Measurements from ENCODE around the gene C16orf89. TPM values are rescaled to one million over a fixed set of nuclear protein-coding genes. Genes with fewer than 3 reads are reported as not detected.

Gene C16orf89
- total RNA-seq, 8 experiments from 2014 or later, result 0.33 to 34.3 (median 1.7) TPM

DNA sequence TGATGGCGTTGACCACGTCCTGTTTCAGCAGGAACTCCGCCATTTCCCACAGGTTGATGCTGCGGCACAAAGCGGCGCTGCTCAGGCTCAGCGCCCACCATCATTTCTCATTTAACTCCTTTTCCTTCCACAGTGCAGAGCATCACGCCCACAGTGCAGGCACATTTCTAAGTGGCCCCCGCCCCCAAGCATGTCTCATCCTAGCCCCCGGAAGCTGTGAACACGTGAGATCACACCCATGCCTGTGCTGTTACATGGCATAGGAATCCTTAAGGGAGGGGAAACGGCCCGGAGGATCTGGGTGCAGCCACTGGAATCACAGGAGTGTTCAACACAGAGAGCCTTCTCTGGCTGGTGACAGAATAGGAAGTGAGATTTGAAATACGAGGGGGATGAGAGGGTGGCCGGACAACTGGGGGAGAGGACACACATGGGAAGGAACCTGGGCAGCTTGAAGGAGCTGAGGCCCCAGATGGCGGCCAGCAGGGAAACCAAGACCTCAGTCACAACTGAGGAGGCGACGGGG lies 36.7 kb downstream of the C16orf89 start:
- WGBS, 10 experiments, result 20 to 100% (median 90%) methylated on average over 1 to 11 of the region's 18 CpGs; no CpG with 5 or more reads in 2 of the 10 experiments
- H3K4me3 ChIP-seq, result no peak overlapping the region
- in situ Hi-C loops (cut with MboI; ENCODE audit: low pct_unique_long_range_greater_than_20kb in 2 of 9, low sequenced_read_pairs in 9 of 9, unreplicated experiment in 9 of 9), result no loop called here
- peaks cover 3 to 4% of the 10 kb centered on the region in 2 donors for H3K4me1 ChIP-seq (replicated peaks in 1 of 2)
- no peak for ATAC-seq (replicated peaks in 6 of 8)
- H3K27ac ChIP-seq, result no peak overlapping the region

DNA sequence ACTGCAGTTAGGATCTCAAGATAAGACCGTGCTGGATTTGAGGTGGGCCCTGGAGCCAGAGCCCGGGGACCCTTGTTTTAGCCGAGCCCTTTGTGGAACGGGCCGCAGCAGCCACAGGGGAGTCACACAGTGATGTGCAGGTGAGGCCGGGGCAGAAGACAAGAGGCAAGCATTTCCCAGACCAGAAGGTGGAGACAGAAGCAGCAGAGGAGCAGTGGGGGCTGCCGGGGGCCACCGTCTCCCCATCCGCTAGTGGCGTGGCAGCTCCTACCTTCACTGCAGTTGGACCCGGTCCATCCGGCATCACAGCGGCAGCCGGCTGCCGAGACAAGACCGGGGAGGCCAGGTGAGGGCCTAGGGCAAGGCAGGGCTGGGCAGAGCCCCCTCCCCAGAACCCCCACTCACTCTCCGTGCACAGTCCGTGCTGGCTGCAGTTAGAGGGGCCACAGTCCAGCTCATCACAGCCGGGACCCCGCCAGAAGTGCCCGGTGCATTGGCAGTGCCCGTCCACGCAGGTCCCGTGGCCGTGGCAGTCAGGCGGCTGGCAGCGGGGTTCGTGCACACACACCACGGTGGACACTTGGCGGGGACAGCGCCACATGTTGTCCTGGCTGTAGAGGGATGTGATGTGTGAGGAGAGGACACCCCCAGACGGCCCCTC lies 38.1 kb downstream of the C16orf89 start:
- Histone ChIP-seq H3K4me1 (replicated peaks in 1 of 2) (peaks cover 0 to under 1% of the 10 kb centered on the region in 2 donors), H3K4me3 (no peak overlapping the region), H3K27ac (no peak overlapping the region)
- WGBS, 10 experiments, result 90 to 100% (median 94%) methylated on average over 1 to 9 of the region's 32 CpGs; no CpG with 5 or more reads in 6 of the 10 experiments
- no peak for ATAC-seq (replicated peaks in 6 of 8)
- in situ Hi-C loops (cut with MboI; ENCODE audit: low pct_unique_long_range_greater_than_20kb in 2 of 9, low sequenced_read_pairs in 9 of 9, unreplicated experiment in 9 of 9), result no loop called here

DNA sequence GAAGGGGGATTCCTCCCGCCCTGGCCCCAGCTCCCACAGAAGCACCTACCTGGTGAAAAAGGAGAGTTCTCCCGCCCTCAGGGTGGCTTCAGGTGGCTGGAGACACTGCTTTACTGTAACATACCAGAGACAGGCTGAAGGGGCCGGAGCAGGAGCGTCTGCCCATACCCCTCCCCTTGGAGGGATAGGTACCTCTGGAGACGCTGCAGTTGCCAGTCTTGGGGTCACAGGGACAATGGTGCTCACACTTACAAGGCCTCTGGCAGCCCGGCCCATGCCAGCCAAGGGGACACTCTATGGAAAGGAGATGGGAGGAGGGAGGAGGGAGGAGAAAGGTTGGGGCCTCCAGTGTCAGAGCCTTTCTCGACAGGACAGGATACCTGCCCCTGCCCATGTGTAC lies 38.7 kb downstream of the C16orf89 start:
- ATAC-seq (replicated peaks in 6 of 8), result no peak
- Histone ChIP-seq H3K4me3 (no peak overlapping the region), H3K27ac (no peak overlapping the region), H3K4me1 (replicated peaks in 1 of 2) (no peaks in the 10 kb centered on the region)
- in situ Hi-C loops (cut with MboI; ENCODE audit: low pct_unique_long_range_greater_than_20kb in 2 of 9, low sequenced_read_pairs in 9 of 9, unreplicated experiment in 9 of 9), result no loop called here
- WGBS, 10 experiments, result 71 to 100% (median 85%) methylated on average over 1 of the region's 7 CpGs; no CpG with 5 or more reads in 6 of the 10 experiments

DNA sequence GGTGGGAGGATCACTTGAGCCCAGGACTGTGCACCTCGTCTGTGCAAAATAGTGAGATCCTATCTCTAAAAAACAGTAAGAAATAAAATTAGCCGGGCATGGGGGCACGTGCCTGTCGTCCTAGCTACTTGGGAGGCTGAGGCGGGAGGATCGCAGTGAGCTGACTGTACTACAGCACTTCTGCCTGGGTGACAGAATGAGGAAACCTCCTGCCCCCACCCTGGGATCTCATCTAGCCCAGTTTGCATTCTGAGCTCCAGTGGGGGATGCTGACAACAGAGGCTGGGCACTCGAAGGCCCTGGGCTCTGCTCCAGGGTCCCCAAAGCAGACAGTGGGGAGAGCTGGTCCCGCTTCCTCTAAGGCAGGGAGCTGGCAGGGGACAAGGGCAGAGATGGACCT lies 39.1 kb downstream of the C16orf89 start:
- ATAC-seq (replicated peaks in 6 of 8), result no peak
- 71 to 100% (median 80%) methylated on average over 1 to 3 of the region's 8 CpGs; no CpG with 5 or more reads in 5 of the 10 experiments for WGBS, 10 experiments
- no peaks in the 10 kb centered on the region for H3K4me1 ChIP-seq (replicated peaks in 1 of 2)
- H3K4me3 ChIP-seq, result no peak overlapping the region
- in situ Hi-C loops (cut with MboI; ENCODE audit: low pct_unique_long_range_greater_than_20kb in 2 of 9, low sequenced_read_pairs in 9 of 9, unreplicated experiment in 9 of 9), result no loop called here
- H3K27ac ChIP-seq, result no peak overlapping the region

DNA sequence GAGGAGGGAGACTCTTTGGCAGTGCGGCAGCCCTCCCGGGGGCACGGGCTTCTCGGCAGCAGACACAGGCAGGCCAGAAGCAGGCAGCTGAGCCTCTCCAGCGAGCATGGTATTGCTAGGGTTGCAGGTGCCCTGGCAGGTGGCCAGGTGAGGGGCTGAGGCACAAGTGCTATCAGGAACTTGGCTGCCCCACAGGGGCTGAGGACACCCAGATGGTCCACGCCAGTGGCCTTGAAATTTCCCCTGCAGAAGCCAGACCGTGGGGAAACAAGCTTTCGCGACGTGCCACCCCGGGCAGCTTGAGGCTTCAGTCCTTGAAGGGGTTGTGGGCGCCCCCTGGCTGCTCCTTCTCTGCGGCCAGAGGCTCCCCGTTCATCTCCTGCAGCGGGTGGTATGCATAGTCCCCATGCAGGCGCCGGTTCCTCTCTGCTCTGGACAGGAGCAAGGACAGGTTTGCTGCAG lies 40.6 kb downstream of the C16orf89 start:
- ATAC-seq (replicated peaks in 6 of 8), result peak in 6 of 8 experiments; percentile 68 to 92 (median 89)
- no peak overlapping the region for H3K27ac ChIP-seq
- in situ Hi-C loops (cut with MboI; ENCODE audit: low pct_unique_long_range_greater_than_20kb in 2 of 9, low sequenced_read_pairs in 9 of 9, unreplicated experiment in 9 of 9), result no loop called here
- H3K4me1 ChIP-seq (replicated peaks in 1 of 2), result no peaks in the 10 kb centered on the region
- 13 to 100% (median 31%) methylated on average over 1 to 6 of the region's 17 CpGs; no CpG with 5 or more reads in 5 of the 10 experiments for WGBS, 10 experiments
- H3K4me3 ChIP-seq, result no peak overlapping the region

DNA sequence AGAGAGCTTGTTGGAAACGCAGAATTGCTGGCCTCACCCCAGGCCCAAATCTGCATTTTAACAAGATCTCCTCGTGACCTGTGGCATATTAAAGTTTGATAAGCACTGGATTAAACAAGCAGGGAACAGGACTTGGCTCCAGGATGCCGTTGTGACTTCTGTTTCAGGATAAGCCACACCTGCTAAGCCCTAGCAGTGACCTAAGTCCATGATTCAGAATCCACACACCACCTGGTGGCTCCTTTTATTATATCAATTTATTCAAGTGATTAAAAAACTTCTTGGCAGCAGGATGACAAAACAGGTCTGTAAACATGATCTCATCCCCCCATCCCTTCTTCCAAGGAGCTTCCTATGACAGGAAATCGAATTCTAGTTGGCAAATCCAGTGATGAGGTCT lies 41.1 kb downstream of the C16orf89 start:
- in situ Hi-C loops (cut with MboI; ENCODE audit: low pct_unique_long_range_greater_than_20kb in 2 of 9, low sequenced_read_pairs in 9 of 9, unreplicated experiment in 9 of 9), result no loop called here
- no peak overlapping the region for H3K27ac ChIP-seq
- H3K4me1 ChIP-seq (replicated peaks in 1 of 2), result no peaks in the 10 kb centered on the region
- 17 to 90% (median 75%) methylated on average over 1 to 3 of the region's 4 CpGs; no CpG with 5 or more reads in 5 of the 10 experiments for WGBS, 10 experiments
- ATAC-seq (replicated peaks in 6 of 8), result peak in 7 of 8 experiments; percentile 6 to 62 (median 10)
- H3K4me3 ChIP-seq, result no peak overlapping the region

DNA sequence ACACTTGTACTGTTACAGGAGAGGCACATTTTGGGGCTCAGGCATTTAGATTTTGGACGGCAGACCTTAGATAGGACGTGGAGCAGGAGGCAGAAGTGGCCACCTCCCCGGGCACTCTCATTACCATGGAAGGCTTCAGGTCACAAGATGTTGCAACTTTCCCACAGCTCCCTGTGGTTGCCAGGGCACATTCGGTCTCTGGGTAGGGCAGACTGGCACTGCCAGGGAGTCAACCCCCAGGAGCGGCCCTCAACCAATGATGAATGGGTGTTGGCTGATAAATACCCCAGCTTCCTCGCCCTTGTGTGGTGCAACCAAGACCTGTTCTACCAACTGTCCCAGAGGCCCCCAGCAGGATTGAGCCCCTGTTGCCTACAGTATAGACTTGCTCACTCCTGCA lies 43.2 kb downstream of the C16orf89 start:
- no peaks in the 10 kb centered on the region for H3K4me1 ChIP-seq (replicated peaks in 1 of 2)
- no peak for ATAC-seq (replicated peaks in 6 of 8)
- in situ Hi-C loops (cut with MboI; ENCODE audit: low pct_unique_long_range_greater_than_20kb in 2 of 9, low sequenced_read_pairs in 9 of 9, unreplicated experiment in 9 of 9), result no loop called here
- WGBS, 10 experiments, result 60 to 85% (median 78%) methylated on average over 1 to 6 of the region's 6 CpGs; no CpG with 5 or more reads in 7 of the 10 experiments
- H3K27ac ChIP-seq, result no peak overlapping the region
- no peak overlapping the region for H3K4me3 ChIP-seq

DNA sequence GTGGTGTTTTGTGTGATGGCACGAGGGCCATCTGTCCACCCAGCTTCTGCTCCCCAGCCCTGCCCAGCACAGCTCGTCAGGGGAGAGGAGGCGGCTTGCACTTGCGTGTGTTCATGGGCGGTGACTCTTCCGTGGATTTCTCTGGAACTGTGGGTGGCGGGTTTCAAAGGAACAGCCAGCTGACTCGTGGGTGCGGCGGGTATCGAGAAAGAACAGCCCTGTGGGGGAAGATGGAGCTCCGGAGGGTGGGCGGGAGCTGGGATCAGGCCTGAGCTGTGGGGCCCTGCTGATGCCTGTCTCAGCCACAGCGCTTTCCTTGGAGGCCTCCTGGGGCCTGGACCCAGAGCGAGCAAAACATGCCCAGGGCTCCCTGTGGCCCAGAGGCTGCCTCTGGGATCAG lies 45.2 kb downstream of the C16orf89 start:
- no peak overlapping the region for H3K4me3 ChIP-seq
- in situ Hi-C loops (cut with MboI; ENCODE audit: low pct_unique_long_range_greater_than_20kb in 2 of 9, low sequenced_read_pairs in 9 of 9, unreplicated experiment in 9 of 9), result no loop called here
- ATAC-seq (replicated peaks in 6 of 8), result peak in 3 of 8 experiments; percentile 9 to 82 (median 56)
- no peaks in the 10 kb centered on the region for H3K4me1 ChIP-seq (replicated peaks in 1 of 2)
- no peak overlapping the region for H3K27ac ChIP-seq
- 33% methylated on average over 1 of the region's 15 CpGs; no CpG with 5 or more reads in 9 of the 10 experiments for WGBS, 10 experiments

DNA sequence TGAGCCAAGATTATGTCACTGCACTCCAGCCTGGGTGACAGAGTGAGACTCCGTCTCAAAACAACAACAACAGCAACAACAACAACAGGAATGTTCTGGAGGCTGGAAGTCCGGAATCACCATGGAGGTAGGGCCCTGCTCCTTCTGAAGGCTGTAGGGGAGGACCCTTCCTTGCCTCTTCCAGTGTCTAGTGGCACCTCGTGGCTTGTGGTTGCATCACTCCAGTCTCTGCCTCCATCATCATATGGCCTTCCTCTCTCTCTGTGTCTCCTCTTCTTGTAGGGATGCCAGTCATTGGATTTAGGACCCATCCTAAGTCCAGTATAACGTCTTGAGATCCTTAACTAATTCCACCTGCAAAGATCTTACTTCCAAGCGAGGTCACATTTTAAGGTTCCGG lies 46.0 kb downstream of the C16orf89 start:
- no peak overlapping the region for H3K27ac ChIP-seq
- no peak for ATAC-seq (replicated peaks in 6 of 8)

DNA sequence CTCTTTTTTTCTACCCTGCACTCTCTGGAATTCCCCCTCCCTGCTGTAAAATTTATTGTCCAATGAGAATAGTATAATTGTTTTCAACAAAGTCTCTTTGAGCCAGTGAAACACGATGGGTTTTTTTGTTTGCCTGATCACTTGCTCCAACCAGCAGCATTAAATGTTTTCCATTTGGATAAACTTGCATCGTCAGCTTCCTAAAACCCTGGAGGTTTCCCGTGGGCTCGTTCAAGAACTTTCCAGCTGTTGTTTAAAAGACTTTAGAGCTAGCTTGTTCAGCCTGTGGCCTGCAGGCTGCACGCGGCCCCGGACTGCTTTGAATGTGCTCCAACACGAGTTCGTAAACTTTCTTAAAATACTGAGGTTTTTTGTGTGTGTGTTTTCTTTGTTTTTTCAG lies 47.0 kb downstream of the C16orf89 start:
- no peak for ATAC-seq (replicated peaks in 6 of 8)
- Histone ChIP-seq H3K4me1 (replicated peaks in 1 of 2) (no peaks in the 10 kb centered on the region), H3K27ac (no peak overlapping the region), H3K4me3 (no peak overlapping the region)
- 0 to 62% (median 50%) methylated on average over 1 to 9 of the region's 9 CpGs; no CpG with 5 or more reads in 1 of the 10 experiments for WGBS, 10 experiments
- in situ Hi-C loops (cut with MboI; ENCODE audit: low pct_unique_long_range_greater_than_20kb in 2 of 9, low sequenced_read_pairs in 9 of 9, unreplicated experiment in 9 of 9), result no loop called here

More for the DNA sequence above, 46.0 kb downstream of the C16orf89 start:
- Histone ChIP-seq H3K4me1 (replicated peaks in 1 of 2) (no peaks in the 10 kb centered on the region), H3K4me3 (no peak overlapping the region)
- WGBS, 10 experiments, result 0 to 81% (median 33%) methylated on average over 1 to 5 of the region's 6 CpGs; no CpG with 5 or more reads in 4 of the 10 experiments
- in situ Hi-C loops (cut with MboI; ENCODE audit: low pct_unique_long_range_greater_than_20kb in 2 of 9, low sequenced_read_pairs in 9 of 9, unreplicated experiment in 9 of 9), result no loop called here

DNA sequence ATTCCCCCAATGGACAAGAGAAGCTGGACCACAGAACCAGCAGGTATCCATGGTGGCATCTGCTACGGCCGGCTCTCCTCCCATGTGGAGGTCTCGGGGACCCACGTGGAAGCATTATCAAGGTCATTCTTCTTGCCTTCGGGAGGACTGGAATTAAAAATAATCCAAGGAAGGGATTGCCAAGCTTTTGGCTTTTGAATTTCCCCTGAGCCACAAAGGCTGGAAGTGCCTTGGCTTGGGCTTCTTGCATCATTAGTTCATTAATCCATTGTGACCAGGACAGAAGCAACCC lies 48.1 kb downstream of the C16orf89 start:
- Histone ChIP-seq H3K4me3 (no peak overlapping the region), H3K4me1 (replicated peaks in 1 of 2) (no peaks in the 10 kb centered on the region), H3K27ac (no peak overlapping the region)
- in situ Hi-C loops (cut with MboI; ENCODE audit: low pct_unique_long_range_greater_than_20kb in 2 of 9, low sequenced_read_pairs in 9 of 9, unreplicated experiment in 9 of 9), result no loop called here
- WGBS, 10 experiments, result 80 to 90% (median 83%) methylated on average over 1 to 5 of the region's 5 CpGs; no CpG with 5 or more reads in 6 of the 10 experiments
- no peak for ATAC-seq (replicated peaks in 6 of 8)

DNA sequence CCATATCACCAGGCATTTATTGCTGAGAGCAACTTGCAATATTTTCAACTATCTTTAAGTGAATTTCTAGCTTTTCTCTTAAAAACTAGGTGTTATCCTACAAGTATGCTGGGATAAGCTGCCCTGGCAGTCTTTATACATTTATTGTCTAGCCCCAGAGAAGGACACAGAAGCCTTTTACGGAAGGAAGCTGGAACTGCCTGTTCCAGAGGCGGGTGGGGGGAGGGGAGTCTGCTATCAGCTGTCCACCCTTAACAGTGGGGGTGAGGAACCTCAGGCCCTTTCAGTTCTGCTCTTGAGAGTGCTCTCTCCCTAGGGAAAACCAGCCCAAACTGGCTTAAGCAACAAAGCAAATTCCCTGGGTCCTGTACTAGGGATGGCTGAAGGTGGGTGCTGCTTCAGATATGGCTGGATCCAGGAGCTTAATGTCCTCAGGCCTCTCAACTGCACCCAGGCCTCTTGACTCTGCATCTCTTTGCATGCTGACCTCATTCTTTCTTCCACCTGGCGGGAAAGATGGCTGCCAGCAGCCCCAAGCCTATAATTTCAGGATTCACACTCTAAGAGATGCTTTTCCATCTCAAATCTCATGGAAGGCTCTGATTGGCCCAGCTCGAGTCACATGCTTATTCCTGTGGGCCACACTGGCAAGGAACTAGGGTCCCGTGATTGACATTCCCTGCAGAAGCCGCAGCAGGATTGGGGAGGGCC lies 48.6 kb downstream of the C16orf89 start:
- Histone ChIP-seq H3K4me3 (no peak overlapping the region), H3K27ac (no peak overlapping the region), H3K4me1 (replicated peaks in 1 of 2) (no peaks in the 10 kb centered on the region)
- 33 to 80% (median 60%) methylated on average over 1 to 4 of the region's 6 CpGs; no CpG with 5 or more reads in 4 of the 10 experiments for WGBS, 10 experiments
- in situ Hi-C loops (cut with MboI; ENCODE audit: low pct_unique_long_range_greater_than_20kb in 2 of 9, low sequenced_read_pairs in 9 of 9, unreplicated experiment in 9 of 9), result no loop called here
- no peak for ATAC-seq (replicated peaks in 6 of 8)

DNA sequence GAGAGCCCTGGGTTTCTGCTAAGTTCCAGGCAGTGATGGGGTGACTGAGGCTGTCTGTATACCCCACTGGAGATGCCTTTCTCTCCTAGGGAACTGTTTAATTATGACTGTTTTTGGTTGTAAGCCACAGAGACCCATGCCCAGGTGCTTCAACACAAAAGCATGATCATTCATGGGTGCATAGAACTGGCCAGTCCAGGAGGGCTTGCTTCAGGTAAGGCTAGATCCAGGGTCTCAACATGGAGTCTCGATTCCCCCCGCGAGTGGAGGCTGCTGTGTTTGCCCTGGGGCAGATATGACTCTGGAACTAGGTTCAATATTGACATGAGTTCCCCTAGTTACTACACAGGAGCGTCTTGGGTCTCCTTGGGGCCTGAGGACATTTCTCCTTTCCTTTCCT lies 49.9 kb downstream of the C16orf89 start:
- H3K4me1 ChIP-seq (replicated peaks in 1 of 2), result no peaks in the 10 kb centered on the region
- no peak overlapping the region for H3K4me3 ChIP-seq
- ATAC-seq (replicated peaks in 6 of 8), result no peak
- 40 to 83% (median 71%) methylated on average over 1 to 3 of the region's 4 CpGs; no CpG with 5 or more reads in 6 of the 10 experiments for WGBS, 10 experiments
- in situ Hi-C loops (cut with MboI; ENCODE audit: low pct_unique_long_range_greater_than_20kb in 2 of 9, low sequenced_read_pairs in 9 of 9, unreplicated experiment in 9 of 9), result no loop called here
- H3K27ac ChIP-seq, result no peak overlapping the region

Data from motor neuron (in vitro differentiated cells).